WTC11 (cell line): ENCODE data around the gene URI1. TPM values are rescaled to one million over a fixed set of nuclear protein-coding genes. Genes with fewer than 3 reads are reported as not detected.

Experiments
- ATAC-seq: fragments of 200-7000 bp; cut with Tn5 transposase; 2 replicates; pipeline ENCODE4 v1.10.0; 2021; ENCODE audit warnings: mild to moderate bottlenecking, moderate library complexity
- CTCF ChIA-PET: fragments of 300-600 bp; sonication (Branson Sonifier 250); formaldehyde crosslinking; loops from one replicate; lab custom pipeline; 2021; ENCODE audit warnings: antibody characterized with exemption; lab: Charles Lee
- POLR2A ChIA-PET: fragments of 350-600 bp; sonication (Branson Sonifier 250); formaldehyde crosslinking; loops from one replicate; lab custom pipeline; 2021; ENCODE audit warnings: antibody characterized with exemption; lab: Charles Lee
- DNase-seq: peaks from one replicate; pipeline ENCODE4 v3.0.0; 2021; ENCODE audit warnings: low spot score
- H3K27ac Mint-ChIP-seq: 2 replicates; pipeline ENCODE4 v1.8.0; 2021; ENCODE audit warnings: mixed read lengths
- H3K27me3 Mint-ChIP-seq: 2 replicates; pipeline ENCODE4 v1.8.0; 2021; ENCODE audit warnings: low read depth, mild to moderate bottlenecking, moderate library complexity, mixed read lengths
- H3K36me3 Mint-ChIP-seq: 2 replicates; pipeline ENCODE4 v1.8.0; 2021; ENCODE audit warnings: mixed read lengths
- H3K4me1 Mint-ChIP-seq: 2 replicates; pipeline ENCODE4 v1.8.0; 2022; ENCODE audit warnings: mixed read lengths
- H3K4me3 Mint-ChIP-seq: 2 replicates; pipeline ENCODE4 v1.8.0; 2021; ENCODE audit warnings: mild to moderate bottlenecking, moderate library complexity, mixed read lengths
- H3K9me3 Mint-ChIP-seq: 2 replicates; pipeline ENCODE4 v1.8.0; 2021; ENCODE audit warnings: mixed read lengths
- CREM ChIP-seq: sonication (generic); formaldehyde crosslinking; IDR thresholded peaks from 2 replicates; pipeline ENCODE4 v1.8.1; 2022; ENCODE audit warnings: mild to moderate bottlenecking, missing genetic modification reagents, moderate library complexity
- GABPB1 ChIP-seq: sonication (generic); formaldehyde crosslinking; IDR thresholded peaks from 2 replicates; pipeline ENCODE4 v1.8.1; 2023; ENCODE audit warnings: mild to moderate bottlenecking, missing genetic modification reagents
- NR2C2 ChIP-seq: sonication (generic); formaldehyde crosslinking; IDR thresholded peaks from 2 replicates; pipeline ENCODE4 v1.8.0; 2022; ENCODE audit warnings: mild to moderate bottlenecking, missing genetic modification reagents
- ZNF121 ChIP-seq: sonication (generic); formaldehyde crosslinking; IDR thresholded peaks from 2 replicates; pipeline ENCODE4 v1.8.0; 2023; ENCODE audit warnings: missing genetic modification reagents
- ZNF138 ChIP-seq: sonication (generic); formaldehyde crosslinking; conservative IDR thresholded peaks from 2 replicates; pipeline ENCODE4 v1.8.1; 2022; ENCODE audit warnings: mild to moderate bottlenecking, moderate library complexity, missing genetic modification reagents
- ZNF396 ChIP-seq: fragments of 250-450 bp; sonication (Bioruptor Pico); IDR thresholded peaks from 2 replicates; pipeline ENCODE4 v1.8.0; 2021; ENCODE audit warnings: mild to moderate bottlenecking, moderate library complexity, borderline replicate concordance
- total RNA-seq: library from RNA; stranded (reverse); gene quantifications from 3 replicates; pipeline ENCODE4 v1.2.3, GENCODE V29; 2021
- TF ChIP-seq, protein P1 (sequence below): fragments of 250-450 bp; sonication (Bioruptor Pico); IDR thresholded peaks from 2 replicates; pipeline ENCODE4 v1.9.0; 2021; ENCODE audit warnings: moderate library complexity, mild to moderate bottlenecking, inconsistent platforms, borderline replicate concordance
- TF ChIP-seq, protein P2 (sequence below): sonication (generic); formaldehyde crosslinking; IDR thresholded peaks from 2 replicates; pipeline ENCODE4 v1.8.1; 2023; ENCODE audit warnings: mild to moderate bottlenecking, missing genetic modification reagents, moderate library complexity
- TF ChIP-seq, protein P3 (sequence below): sonication (generic); formaldehyde crosslinking; IDR thresholded peaks from 2 replicates; pipeline ENCODE4 v1.8.0; 2023; ENCODE audit warnings: missing genetic modification reagents

Gene URI1
- total RNA-seq, 1 experiment from 2014 or later = 57.1 TPM

DNA sequence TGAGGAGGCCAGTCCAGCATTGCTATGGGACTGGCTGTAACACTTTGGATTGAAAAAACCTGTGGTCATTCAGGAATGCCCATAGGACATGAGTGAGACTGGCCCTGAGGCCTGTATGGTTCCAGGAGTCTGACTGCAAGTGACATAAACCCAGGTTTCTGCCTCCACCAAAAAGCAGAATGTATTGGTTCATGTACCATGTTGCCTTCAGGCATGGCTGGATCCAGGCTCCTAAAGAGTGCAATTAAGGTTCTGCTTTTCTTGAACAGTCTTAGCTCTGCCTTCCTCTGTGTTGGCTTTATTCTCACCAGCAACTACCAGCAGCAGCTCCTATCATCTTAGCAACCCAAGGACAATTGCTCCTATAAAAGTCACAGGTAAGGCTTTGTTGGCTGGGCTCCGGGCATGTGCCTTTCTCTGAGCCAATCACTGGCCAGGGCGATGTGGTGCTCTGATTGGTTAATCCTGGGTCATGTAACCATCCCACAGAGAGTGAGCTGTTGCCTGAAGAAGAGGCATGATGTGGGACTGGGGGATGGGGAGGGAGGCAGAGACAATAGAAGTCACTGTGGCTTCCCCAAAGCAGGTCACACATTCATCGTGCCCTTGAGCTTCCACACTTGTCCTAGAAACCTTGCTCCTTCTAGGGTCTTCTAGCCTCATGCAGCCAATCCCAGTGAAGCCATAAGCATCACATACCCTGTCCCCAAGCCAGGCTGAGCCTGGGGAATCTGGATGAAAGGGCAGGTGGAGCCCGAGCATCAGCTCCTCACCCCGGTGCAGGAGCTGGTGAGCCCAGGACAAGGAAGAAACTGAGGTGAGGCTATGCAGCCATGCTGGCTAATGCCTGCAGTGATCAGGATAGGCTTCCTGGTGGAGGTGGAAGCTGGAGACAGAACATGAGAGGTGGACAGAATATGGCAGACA, 123.9 kb downstream of the URI1 start:
- ChIA-PET CTCF (interaction anchor here (1.6 kb wide), 1 partner anchor 20 kb away, joined by 3 read pairs; no protein-coding TSS in a partner anchor), POLR2A (no interaction called here)
- Mint-ChIP-seq H3K4me3 (no peak overlapping the region), H3K27ac (no peak overlapping the region), H3K4me1 (peaks cover 2% of the 10 kb centered on the region; the same call in 1 of the 2 replicates), H3K9me3 (peaks cover 16% of the 10 kb centered on the region), H3K36me3 (no peaks in the 10 kb centered on the region), H3K27me3 (no peaks in the 10 kb centered on the region)
- no peak for DNase-seq
- no peak for ATAC-seq
- TF ChIP-seq, protein P1, sequence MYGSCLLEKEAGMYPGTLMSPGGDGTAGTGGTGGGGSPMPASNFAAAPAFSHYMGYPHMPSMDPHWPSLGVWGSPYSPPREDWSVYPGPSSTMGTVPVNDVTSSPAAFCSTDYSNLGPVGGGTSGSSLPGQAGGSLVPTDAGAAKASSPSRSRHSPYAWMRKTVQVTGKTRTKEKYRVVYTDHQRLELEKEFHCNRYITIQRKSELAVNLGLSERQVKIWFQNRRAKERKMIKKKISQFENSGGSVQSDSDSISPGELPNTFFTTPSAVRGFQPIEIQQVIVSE (CRISPR knock-in tag) = no peak
- no peak for TF ChIP-seq NR2C2 (CRISPR knock-in tag)
- TF ChIP-seq, protein P2, sequence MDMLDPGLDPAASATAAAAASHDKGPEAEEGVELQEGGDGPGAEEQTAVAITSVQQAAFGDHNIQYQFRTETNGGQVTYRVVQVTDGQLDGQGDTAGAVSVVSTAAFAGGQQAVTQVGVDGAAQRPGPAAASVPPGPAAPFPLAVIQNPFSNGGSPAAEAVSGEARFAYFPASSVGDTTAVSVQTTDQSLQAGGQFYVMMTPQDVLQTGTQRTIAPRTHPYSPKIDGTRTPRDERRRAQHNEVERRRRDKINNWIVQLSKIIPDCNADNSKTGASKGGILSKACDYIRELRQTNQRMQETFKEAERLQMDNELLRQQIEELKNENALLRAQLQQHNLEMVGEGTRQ (CRISPR knock-in tag) = no peak
- no peak for TF ChIP-seq CREM (CRISPR knock-in tag)
- TF ChIP-seq ZNF121 (CRISPR knock-in tag) = no peak
- no peak for TF ChIP-seq ZNF138
- no peak for TF ChIP-seq GABPB1
- TF ChIP-seq, protein P3, sequence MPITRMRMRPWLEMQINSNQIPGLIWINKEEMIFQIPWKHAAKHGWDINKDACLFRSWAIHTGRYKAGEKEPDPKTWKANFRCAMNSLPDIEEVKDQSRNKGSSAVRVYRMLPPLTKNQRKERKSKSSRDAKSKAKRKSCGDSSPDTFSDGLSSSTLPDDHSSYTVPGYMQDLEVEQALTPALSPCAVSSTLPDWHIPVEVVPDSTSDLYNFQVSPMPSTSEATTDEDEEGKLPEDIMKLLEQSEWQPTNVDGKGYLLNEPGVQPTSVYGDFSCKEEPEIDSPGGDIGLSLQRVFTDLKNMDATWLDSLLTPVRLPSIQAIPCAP (CRISPR knock-in tag) = no peak
- no peak for TF ChIP-seq ZNF396 (CRISPR knock-in tag)

Other genes with a start within 250 kb of the URI1 start
- 15.5 to 19.0 TPM (median 17.2 TPM) in 3 replicates for gene C19orf12, start 227.0 kb upstream of the URI1 start, total RNA-seq
- gene CCNE1, start 130.2 kb upstream of the URI1 start, total RNA-seq = 34.4 to 36.0 TPM (median 35.0 TPM) in 3 replicates